Endothelial cell of umbilical vein (primary cell): ENCODE data around the gene KRTAP12-3. TPM values are rescaled to one million over a fixed set of nuclear protein-coding genes. Genes with fewer than 3 reads are reported as not detected.

Experiments
- BruUV-seq: library from RNA; stranded (reverse); fragments of 400-500 nt; replicated peaks from 2 replicates; lab custom pipeline; 2021; lab: Mats Ljungman, UMichigan
- CTCF ChIA-PET: fragments of 300-600, 350-600 bp; sonication (Branson Sonifier 250); formaldehyde crosslinking; loops from one replicate; lab custom pipeline; 2021; ENCODE audit warnings: antibody characterized with exemption, inconsistent platforms; lab: Charles Lee
- POLR2A ChIA-PET: fragments of 300-600, 350-600 bp; sonication (Branson Sonifier 250); formaldehyde crosslinking; loops from one replicate; lab custom pipeline; 2021; ENCODE audit warnings: antibody characterized with exemption, inconsistent platforms; lab: Charles Lee
- DNase-seq: peaks from one replicate; pipeline ENCODE4 v3.0.0-alpha.2; 2011; ENCODE audit warnings: low read depth, low spot score
- FAIRE-seq: peaks from 2 replicates; lab custom pipeline; 2011; peaks lifted over from hg19 to GRCh38; lab: Jason Lieb, UNC
- H2AFZ ChIP-seq: 2 replicates; pipeline ENCODE4 v1.6.0; 2012; ENCODE audit warnings: low read depth, low read length, control low read depth, inconsistent platforms
- H3K27ac ChIP-seq: 2 replicates; pipeline ENCODE4 v1.5.1; 2011; ENCODE audit warnings: low read depth, mild to moderate bottlenecking, control low read depth, low read length, moderate library complexity; ENCODE audit not compliant: insufficient read depth
- H3K27me3 ChIP-seq, 2 experiments: 2 replicates each; pipeline versions ENCODE4 v1.6.0 to v1.6.1; 2011; ENCODE audit warnings: low read length in 2 of 2, mixed read lengths in 1 of 2; ENCODE audit not compliant: control insufficient read depth in 2 of 2, insufficient read depth in 2 of 2
- H3K36me3 ChIP-seq, 2 experiments: 2 replicates in 1 of 2; 3 replicates in 1 of 2; pipeline ENCODE4 v1.5.1; 2011; ENCODE audit warnings: low read length in 2 of 2, mild to moderate bottlenecking in 1 of 2, moderate library complexity in 1 of 2; ENCODE audit not compliant: control insufficient read depth in 2 of 2, insufficient read depth in 2 of 2; ENCODE audit errors: extremely low read depth in 1 of 2
- H3K4me1 ChIP-seq: 3 replicates; pipeline ENCODE4 v1.5.1; 2011; ENCODE audit warnings: mild to moderate bottlenecking, low read length; ENCODE audit not compliant: control insufficient read depth, insufficient read depth; ENCODE audit errors: extremely low read depth
- H3K4me2 ChIP-seq: 2 replicates; pipeline ENCODE4 v1.6.1; 2011; ENCODE audit warnings: low read length, control low read depth, mixed read lengths; ENCODE audit not compliant: insufficient read depth
- H3K4me3 ChIP-seq, 3 experiments: fragments of 200-600 bp in 1 of 3; sonication (generic), shearing (Covaris generic) in 1 of 3; replicated peaks in 1 of 3; 2 replicates each; pipeline ENCODE4 v1.5.1; 2011 to 2016; ENCODE audit warnings: control low read depth in 3 of 3, low read length in 3 of 3, mild to moderate bottlenecking in 2 of 3, inconsistent platforms in 1 of 3, low read depth in 1 of 3, moderate library complexity in 1 of 3; ENCODE audit not compliant: insufficient read depth in 1 of 3
- H3K79me2 ChIP-seq: 2 replicates; pipeline ENCODE4 v1.6.0; 2012; ENCODE audit warnings: low read length, inconsistent platforms; ENCODE audit not compliant: control insufficient read depth, insufficient read depth
- H3K9ac ChIP-seq: replicated peaks from 2 replicates; pipeline ENCODE3; 2011; ENCODE audit warnings: low read length, control low read depth; ENCODE audit not compliant: insufficient read depth; ENCODE audit errors: extremely low read depth
- H3K9me1 ChIP-seq: replicated peaks from 3 replicates; pipeline ENCODE4 v1.6.0; 2011; ENCODE audit warnings: mild to moderate bottlenecking, low read length; ENCODE audit not compliant: control insufficient read depth, insufficient read depth; ENCODE audit errors: extremely low read depth
- H3K9me3 ChIP-seq: replicated peaks from 2 replicates; pipeline ENCODE4 v1.5.1; 2012; ENCODE audit warnings: low read length, inconsistent platforms; ENCODE audit not compliant: control insufficient read depth, insufficient read depth
- H4K20me1 ChIP-seq: replicated peaks from 2 replicates; pipeline ENCODE3; 2011; ENCODE audit warnings: mild to moderate bottlenecking, low read length; ENCODE audit not compliant: control insufficient read depth, insufficient read depth; ENCODE audit errors: extremely low read depth
- CTCF ChIP-seq, 2 donors: IDR thresholded peaks; 1 replicate in 1 of 2; 2 replicates in 1 of 2; pipeline ENCODE4 v1.5.1; 2011; ENCODE audit warnings: low read length in 2 of 2, mild to moderate bottlenecking in 2 of 2, moderate library complexity in 2 of 2, control low read depth in 1 of 2, inconsistent platforms in 1 of 2, low read depth in 1 of 2; ENCODE audit not compliant: insufficient read depth in 1 of 2; ENCODE audit errors: extremely low read depth in 1 of 2
- EZH2 ChIP-seq: IDR thresholded peaks from 2 replicates; pipeline ENCODE4 v1.6.1; 2012; ENCODE audit warnings: borderline replicate concordance, low read depth, mild to moderate bottlenecking, moderate library complexity, low read length, inconsistent platforms; ENCODE audit not compliant: severe bottlenecking
- FOS ChIP-seq: IDR thresholded peaks from 2 replicates; pipeline ENCODE4 v1.6.1; 2011; ENCODE audit warnings: mild to moderate bottlenecking, low read length, moderate library complexity, borderline replicate concordance; ENCODE audit not compliant: insufficient read depth
- GATA2 ChIP-seq: IDR thresholded peaks from 2 replicates; pipeline ENCODE4 v1.7.0; 2011; ENCODE audit warnings: low read depth, mild to moderate bottlenecking, moderate library complexity, mixed read lengths, low read length; ENCODE audit not compliant: insufficient read length, insufficient read depth
- JUN ChIP-seq: IDR thresholded peaks from 2 replicates; pipeline ENCODE4 v1.6.1; 2011; ENCODE audit warnings: borderline replicate concordance, low read depth; ENCODE audit not compliant: insufficient read length, insufficient read depth
- MYC ChIP-seq: IDR thresholded peaks from one replicate; pipeline ENCODE4 v1.6.1; 2011; ENCODE audit warnings: mild to moderate bottlenecking, low read depth, low read length
- POLR2A ChIP-seq: IDR thresholded peaks from 2 replicates; pipeline ENCODE4 v1.6.1; 2012; ENCODE audit warnings: low read depth, mild to moderate bottlenecking, control low read depth, low read length
- POLR2AphosphoS5 ChIP-seq: IDR thresholded peaks from 2 replicates; pipeline ENCODE4 v1.6.1; 2012; ENCODE audit warnings: low read depth, mild to moderate bottlenecking, control low read depth, low read length, moderate library complexity; ENCODE audit not compliant: insufficient read depth
- dilution Hi-C: fragments of 300-500 bp; cut with MboI; formaldehyde crosslinking; loops from one replicate; pipeline ENCODE4 v1.15.0; 2019; ENCODE audit warnings: low sequenced_read_pairs; ENCODE audit not compliant: extremely low pct_ligation_motif_present
- intact Hi-C: fragments of 100-400 bp; cut with micrococcal nuclease; formaldehyde crosslinking; loops from one replicate; pipeline ENCODE4 v1.10.0; 2022
- polyA plus RNA-seq, 4 experiments: library from polyadenylated mRNA; depleted of rRNA in 3 of 4; stranded (reverse) in 3 of 4; unstranded in 1 of 4; fragments of >200 nt; gene quantifications; 2 replicates each; pipeline versions ENCODE4 v1.2.1 to v1.2.3, GENCODE V29; 2011 to 2012; ENCODE audit warnings: missing spikeins in 1 of 4
- total RNA-seq: library from RNA; stranded (reverse); gene quantifications from 2 replicates; pipeline ENCODE4 v1.2.3, GENCODE V29; 2021
- TF ChIP-seq, protein P1 (sequence below): IDR thresholded peaks from 2 replicates; pipeline ENCODE4 v1.6.1; 2011; ENCODE audit not compliant: insufficient read depth, insufficient read length

Gene KRTAP12-3
- total and polyA plus RNA-seq, 2 donors (not counting 3 experiments of a cell fraction or from before 2014, with no cell fraction given) = not detected

DNA sequence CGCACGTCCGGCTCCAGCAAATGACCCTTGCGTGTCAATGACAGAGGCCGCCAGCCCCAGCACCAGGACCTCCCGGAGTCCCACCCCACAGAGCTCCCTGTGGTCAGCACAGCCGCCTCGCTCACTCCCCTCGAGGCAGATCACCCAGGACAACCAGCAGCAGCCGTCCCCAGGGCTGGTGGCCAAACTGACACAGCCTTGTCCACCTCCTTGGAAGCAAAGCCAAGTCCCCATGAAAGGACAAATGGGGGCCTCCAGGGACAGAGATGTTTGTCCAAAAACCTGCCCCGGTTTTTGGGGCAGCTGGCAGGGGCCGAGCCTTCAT is 18.4 kb upstream of the KRTAP12-3 start:
- Histone ChIP-seq H3K9me1 (no peaks in the 10 kb centered on the region), H3K4me1 (no peaks in the 10 kb centered on the region), H3K79me2 (no peaks in the 10 kb centered on the region), H3K9ac (no peak overlapping the region), H3K27me3 (no peaks in the 10 kb centered on the region), H3K27ac (no peak overlapping the region), H2AFZ (no peak overlapping the region), H3K4me3 (no peak overlapping the region), H3K9me3 (no peaks in the 10 kb centered on the region), H3K4me2 (no peak overlapping the region), H4K20me1 (no peaks in the 10 kb centered on the region), H3K36me3 (no peaks in the 10 kb centered on the region)
- dilution Hi-C loops (no loop called here), intact Hi-C loops (no loop called here)
- FAIRE-seq (no peak), DNase-seq (no peak)
- ChIA-PET CTCF (no interaction called here), POLR2A (no interaction called here)
- no TSS peak for BruUV-seq
- TF ChIP-seq CTCF (IDR thresholded peaks at IDR 0.05; ENCODE audit: extremely low read depth in 1 of 2, insufficient read depth in 1 of 2, low read depth in 1 of 2, low read length in 2 of 2) (no peak), POLR2AphosphoS5 (no peak), MYC (no peak), GATA2 (no peak), JUN (no peak), POLR2A (no peak), EZH2 (no peak), FOS (no peak)
- TF ChIP-seq, protein P1, sequence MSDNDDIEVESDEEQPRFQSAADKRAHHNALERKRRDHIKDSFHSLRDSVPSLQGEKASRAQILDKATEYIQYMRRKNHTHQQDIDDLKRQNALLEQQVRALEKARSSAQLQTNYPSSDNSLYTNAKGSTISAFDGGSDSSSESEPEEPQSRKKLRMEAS = no peak
